Natural killer cell (primary cell): ENCODE data around the gene FFAR3. TPM values are rescaled to one million over a fixed set of nuclear protein-coding genes. Genes with fewer than 3 reads are reported as not detected.
A peak's percentile ranks its signal among the peaks of the same experiment; 100 is the strongest.

Experiments
- ATAC-seq, 3 donors: fragments of 150-1000 bp in 2 of 3; fragments of 200-7000 bp in 1 of 3; cut with Tn5 transposase; 1 replicate in 1 of 3; 2 replicates in 2 of 3; pipeline ENCODE4 v1.10.0; 2021; ENCODE audit warnings: mild to moderate bottlenecking in 2 of 3, moderate library complexity in 2 of 3
- DNase-seq, 2 donors: peaks; one replicate each; pipeline versions ENCODE4 v3.0.0 to v3.0.0-alpha.2; 2013 to 2021; ENCODE audit warnings: mixed read lengths in 1 of 2
- H3K27ac ChIP-seq: one replicate; pipeline ENCODE4 v1.5.1; 2013; ENCODE audit warnings: mild to moderate bottlenecking, low read length
- H3K27me3 ChIP-seq: one replicate; pipeline ENCODE4 v1.6.1; 2013; ENCODE audit warnings: low read length; ENCODE audit not compliant: control insufficient read depth, insufficient read depth
- H3K36me3 ChIP-seq: one replicate; pipeline ENCODE4 v1.6.1; 2013; ENCODE audit warnings: low read length; ENCODE audit not compliant: control insufficient read depth, insufficient read depth
- H3K4me1 ChIP-seq: one replicate; pipeline ENCODE4 v1.6.1; 2013; ENCODE audit warnings: low read length; ENCODE audit not compliant: control insufficient read depth, insufficient read depth
- H3K4me3 ChIP-seq: one replicate; pipeline ENCODE4 v1.5.1; 2013; ENCODE audit warnings: low read length
- H3K9me3 ChIP-seq: one replicate; pipeline ENCODE4 v1.6.1; 2013; ENCODE audit warnings: low read length; ENCODE audit not compliant: control insufficient read depth, insufficient read depth
- H3K27ac Mint-ChIP-seq, 2 donors: one replicate each; pipeline ENCODE4 v1.8.0; 2022; ENCODE audit warnings: mild to moderate bottlenecking in 2 of 2, mixed read lengths in 2 of 2, moderate library complexity in 1 of 2
- H3K27me3 Mint-ChIP-seq, 2 donors: one replicate each; pipeline ENCODE4 v1.8.0; 2022; ENCODE audit warnings: low read depth in 2 of 2, mixed read lengths in 2 of 2
- H3K36me3 Mint-ChIP-seq: one replicate; pipeline ENCODE4 v1.8.0; 2022; ENCODE audit warnings: mixed read lengths
- H3K4me1 Mint-ChIP-seq, 2 donors: one replicate each; pipeline ENCODE4 v1.8.0; 2022; ENCODE audit warnings: mixed read lengths in 2 of 2
- H3K4me3 Mint-ChIP-seq: one replicate; pipeline ENCODE4 v1.8.0; 2022; ENCODE audit warnings: mild to moderate bottlenecking, moderate library complexity, mixed read lengths
- H3K9me3 Mint-ChIP-seq, 2 donors: one replicate each; pipeline ENCODE4 v1.8.0; 2022; ENCODE audit warnings: mixed read lengths in 2 of 2
- whole genome bisulfite sequencing: methylation state at CpG from one replicate; pipeline ENCODE4 v1.1.7; 2013; ENCODE audit warnings: missing lambda C conversion rate; ENCODE audit not compliant: insufficient coverage; 5-methylcytosine and 5-hydroxymethylcytosine counted together
- intact Hi-C: fragments of 100-400 bp; cut with micrococcal nuclease; formaldehyde crosslinking; loops from one replicate; pipeline ENCODE4 v1.14.2; 2022
- total RNA-seq, 4 donors: library from RNA; stranded (reverse); fragments of 120-200 nt in 1 of 4; gene quantifications; one replicate each; pipeline versions ENCODE4 v1.2.3 to v1.2.4, GENCODE V29; 2013 to 2022
- TF ChIP-seq, protein P1 (sequence below): fragments of 200-600 bp; IDR thresholded peaks from one replicate; pipeline ENCODE4 v1.8.0; 2022; ENCODE audit warnings: antibody characterized with exemption

Gene FFAR3
- total RNA-seq, 3 donors from 2014 or later (not counting 1 experiment from before 2014, with no cell fraction given): 0.92 to 2.7 TPM; not detected in 1

DNA sequence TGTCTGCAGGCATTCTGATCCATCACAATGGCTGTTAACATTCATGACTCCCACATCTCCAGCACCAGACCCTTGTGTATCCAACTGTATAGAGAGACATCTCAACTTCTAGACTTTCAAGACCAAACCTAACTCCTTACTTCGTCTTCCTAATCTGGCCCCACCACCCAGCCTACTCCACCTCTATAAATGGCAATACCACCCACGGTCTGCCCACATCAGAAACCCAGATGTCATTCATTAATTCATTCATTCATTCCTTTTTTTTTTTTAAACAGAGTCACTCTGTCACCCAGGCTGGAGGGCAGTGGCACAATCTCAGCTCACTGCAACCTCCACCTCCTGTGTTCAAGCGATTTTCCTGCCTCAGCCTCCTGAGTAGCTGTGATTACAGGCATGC lies 23.1 kb downstream of the FFAR3 start:
- Histone ChIP-seq H3K27ac (no peak overlapping the region), H3K4me1 (no peaks in the 10 kb centered on the region), H3K4me3 (no peak overlapping the region), H3K9me3 (no peaks in the 10 kb centered on the region), H3K27me3 (no peaks in the 10 kb centered on the region), H3K36me3 (no peaks in the 10 kb centered on the region)
- peaks cover 0 to 15% of the 10 kb centered on the region in 2 donors for H3K27me3 Mint-ChIP-seq
- WGBS: 70% methylated on average over 3 of the region's 3 CpGs
- no peak overlapping the region for H3K27ac Mint-ChIP-seq
- H3K4me3 Mint-ChIP-seq: no peak overlapping the region
- no peak for DNase-seq
- H3K4me1 Mint-ChIP-seq: no peaks in the 10 kb centered on the region
- intact Hi-C loops: no loop called here
- peaks cover 3% of the 10 kb centered on the region for H3K36me3 Mint-ChIP-seq
- ATAC-seq: no peak
- TF ChIP-seq, protein P1, sequence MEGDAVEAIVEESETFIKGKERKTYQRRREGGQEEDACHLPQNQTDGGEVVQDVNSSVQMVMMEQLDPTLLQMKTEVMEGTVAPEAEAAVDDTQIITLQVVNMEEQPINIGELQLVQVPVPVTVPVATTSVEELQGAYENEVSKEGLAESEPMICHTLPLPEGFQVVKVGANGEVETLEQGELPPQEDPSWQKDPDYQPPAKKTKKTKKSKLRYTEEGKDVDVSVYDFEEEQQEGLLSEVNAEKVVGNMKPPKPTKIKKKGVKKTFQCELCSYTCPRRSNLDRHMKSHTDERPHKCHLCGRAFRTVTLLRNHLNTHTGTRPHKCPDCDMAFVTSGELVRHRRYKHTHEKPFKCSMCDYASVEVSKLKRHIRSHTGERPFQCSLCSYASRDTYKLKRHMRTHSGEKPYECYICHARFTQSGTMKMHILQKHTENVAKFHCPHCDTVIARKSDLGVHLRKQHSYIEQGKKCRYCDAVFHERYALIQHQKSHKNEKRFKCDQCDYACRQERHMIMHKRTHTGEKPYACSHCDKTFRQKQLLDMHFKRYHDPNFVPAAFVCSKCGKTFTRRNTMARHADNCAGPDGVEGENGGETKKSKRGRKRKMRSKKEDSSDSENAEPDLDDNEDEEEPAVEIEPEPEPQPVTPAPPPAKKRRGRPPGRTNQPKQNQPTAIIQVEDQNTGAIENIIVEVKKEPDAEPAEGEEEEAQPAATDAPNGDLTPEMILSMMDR: no peak
- peaks cover under 1% of the 10 kb centered on the region in 2 donors for H3K9me3 Mint-ChIP-seq

DNA sequence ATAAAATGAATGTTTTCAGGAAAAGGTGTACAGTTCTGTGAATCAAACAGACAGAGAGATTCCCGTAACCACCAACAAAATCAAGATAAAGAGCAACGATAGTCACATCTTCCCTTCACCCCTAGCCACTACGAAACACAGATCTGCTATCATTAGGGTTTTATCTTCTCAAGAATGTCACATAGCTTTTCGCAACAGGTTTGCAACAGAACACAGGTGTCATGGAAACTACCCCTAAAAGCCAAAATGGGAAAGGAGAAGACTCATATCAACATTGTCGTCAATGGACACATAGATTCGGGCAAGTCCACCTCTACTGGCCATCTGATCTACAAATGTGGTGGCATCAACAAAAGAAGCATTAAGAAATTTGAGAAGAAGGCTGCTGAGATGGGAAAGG lies 23.7 kb downstream of the FFAR3 start:
- WGBS: 83% methylated on average over 6 of the region's 6 CpGs
- H3K4me3 Mint-ChIP-seq: no peak overlapping the region
- no peak for DNase-seq
- ATAC-seq: peak in 1 of 3 donors; percentile 49
- peaks cover 0 to 16% of the 10 kb centered on the region in 2 donors for H3K27me3 Mint-ChIP-seq
- no peak overlapping the region for H3K4me3 ChIP-seq
- no peaks in the 10 kb centered on the region for H3K27me3 ChIP-seq
- peaks cover 3% of the 10 kb centered on the region in 2 donors for H3K9me3 Mint-ChIP-seq
- intact Hi-C loops: no loop called here
- no peaks in the 10 kb centered on the region for H3K4me1 ChIP-seq
- no peak overlapping the region for H3K27ac ChIP-seq
- H3K36me3 Mint-ChIP-seq: peaks cover 8% of the 10 kb centered on the region
- no peaks in the 10 kb centered on the region for H3K4me1 Mint-ChIP-seq
- H3K9me3 ChIP-seq: no peaks in the 10 kb centered on the region
- no peak overlapping the region for H3K27ac Mint-ChIP-seq
- TF ChIP-seq, protein P1: no peak
- H3K36me3 ChIP-seq: no peaks in the 10 kb centered on the region

DNA sequence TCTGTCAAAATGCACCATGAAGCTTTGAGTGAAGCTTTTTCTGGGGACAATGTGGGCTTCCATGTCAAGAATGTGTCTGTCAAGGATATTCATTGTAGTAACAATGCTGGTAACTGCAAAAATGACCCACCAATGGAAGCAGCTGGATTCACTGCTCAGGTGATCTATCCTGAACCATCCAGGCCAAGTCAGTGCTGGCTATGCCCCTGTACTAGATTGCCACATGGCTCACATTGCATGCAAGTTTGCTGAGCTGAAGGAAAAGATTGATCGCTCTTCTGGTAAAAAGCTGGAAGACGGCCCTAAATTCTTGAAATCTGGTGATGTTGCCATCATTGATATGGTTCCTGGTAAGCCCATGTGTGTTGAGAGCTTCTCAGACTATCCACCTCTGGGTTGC lies 25.3 kb downstream of the FFAR3 start:
- TF ChIP-seq, protein P1: no peak
- Histone ChIP-seq H3K4me3 (no peak overlapping the region), H3K36me3 (no peaks in the 10 kb centered on the region), H3K27ac (no peak overlapping the region), H3K4me1 (no peaks in the 10 kb centered on the region), H3K9me3 (no peaks in the 10 kb centered on the region), H3K27me3 (no peaks in the 10 kb centered on the region)
- no peak for ATAC-seq
- H3K4me3 Mint-ChIP-seq: no peak overlapping the region
- no peak for DNase-seq
- intact Hi-C loops: no loop called here
- peaks cover 0 to 16% of the 10 kb centered on the region in 2 donors for H3K27me3 Mint-ChIP-seq
- H3K36me3 Mint-ChIP-seq: peaks cover 8% of the 10 kb centered on the region
- no peak overlapping the region for H3K27ac Mint-ChIP-seq
- H3K9me3 Mint-ChIP-seq: peaks cover 3% of the 10 kb centered on the region in 2 donors
- no peaks in the 10 kb centered on the region for H3K4me1 Mint-ChIP-seq
- 96% methylated on average over 2 of the region's 2 CpGs for WGBS
